ENCODE measurements around the gene GATD1.

GATD1 gene

DNA sequence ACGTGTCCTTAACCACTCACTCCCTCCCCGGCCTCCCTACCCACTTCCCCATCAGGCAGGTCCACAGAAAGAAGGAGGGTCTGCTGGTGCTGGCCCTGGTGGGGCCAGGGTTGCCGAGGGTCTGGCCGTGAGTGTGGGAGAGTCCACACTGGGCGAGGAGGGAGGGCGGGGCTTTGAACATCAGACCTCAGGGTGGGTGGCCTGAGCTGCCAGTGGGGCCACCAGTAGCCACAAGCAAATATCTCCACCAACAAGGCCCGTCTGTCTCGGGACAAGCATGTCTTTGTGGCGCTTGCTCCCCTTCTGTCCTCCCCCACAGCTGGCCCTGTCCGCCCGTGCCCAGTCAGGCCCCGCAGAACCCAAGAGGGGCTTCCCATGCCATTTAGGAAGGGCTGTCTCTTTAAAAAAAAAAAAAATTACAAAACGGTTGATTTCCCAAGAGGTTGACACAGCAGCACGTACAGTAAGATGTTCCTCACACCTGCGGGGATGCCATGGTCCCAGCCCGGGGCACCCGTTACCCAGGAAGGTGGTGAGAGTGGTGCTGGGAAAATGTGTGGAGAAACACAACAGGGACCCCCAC lies 47.7 kb downstream of the GATD1 start:
- in situ Hi-C loops (cut with MboI; ENCODE audit: low sequenced_read_pairs) = no loop called here

DNA sequence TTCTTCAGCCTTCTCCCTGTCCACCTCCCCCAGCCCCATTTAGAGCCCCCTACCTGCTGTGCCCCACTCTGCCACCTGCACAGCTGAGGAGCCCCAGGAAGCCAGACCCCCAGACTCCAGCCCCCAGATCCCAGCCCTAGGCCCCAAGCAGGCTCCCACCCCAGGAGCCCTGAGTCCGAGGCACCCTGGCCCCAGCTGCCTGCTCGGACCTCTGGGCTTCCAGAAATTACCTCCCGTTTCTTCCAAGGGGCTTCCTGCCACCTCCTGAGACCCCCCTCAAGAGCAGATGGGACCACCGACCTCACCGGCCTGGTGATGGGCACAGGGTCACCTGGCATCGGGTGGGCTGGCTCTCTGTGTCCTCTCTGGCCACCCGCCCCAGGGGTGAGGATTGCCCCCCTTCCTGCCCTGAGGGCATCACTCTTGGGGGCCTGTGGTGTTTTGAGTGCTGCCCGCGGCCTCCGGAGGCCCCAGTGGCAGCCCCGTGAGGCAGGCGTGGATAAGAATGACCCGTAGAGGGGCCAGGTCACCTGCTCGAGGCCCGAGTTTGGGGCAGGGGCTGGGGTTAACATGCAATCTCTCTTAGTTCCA lies 48.3 kb downstream of the GATD1 start:
- in situ Hi-C loops (cut with MboI; ENCODE audit: low sequenced_read_pairs) = no loop called here

DNA sequence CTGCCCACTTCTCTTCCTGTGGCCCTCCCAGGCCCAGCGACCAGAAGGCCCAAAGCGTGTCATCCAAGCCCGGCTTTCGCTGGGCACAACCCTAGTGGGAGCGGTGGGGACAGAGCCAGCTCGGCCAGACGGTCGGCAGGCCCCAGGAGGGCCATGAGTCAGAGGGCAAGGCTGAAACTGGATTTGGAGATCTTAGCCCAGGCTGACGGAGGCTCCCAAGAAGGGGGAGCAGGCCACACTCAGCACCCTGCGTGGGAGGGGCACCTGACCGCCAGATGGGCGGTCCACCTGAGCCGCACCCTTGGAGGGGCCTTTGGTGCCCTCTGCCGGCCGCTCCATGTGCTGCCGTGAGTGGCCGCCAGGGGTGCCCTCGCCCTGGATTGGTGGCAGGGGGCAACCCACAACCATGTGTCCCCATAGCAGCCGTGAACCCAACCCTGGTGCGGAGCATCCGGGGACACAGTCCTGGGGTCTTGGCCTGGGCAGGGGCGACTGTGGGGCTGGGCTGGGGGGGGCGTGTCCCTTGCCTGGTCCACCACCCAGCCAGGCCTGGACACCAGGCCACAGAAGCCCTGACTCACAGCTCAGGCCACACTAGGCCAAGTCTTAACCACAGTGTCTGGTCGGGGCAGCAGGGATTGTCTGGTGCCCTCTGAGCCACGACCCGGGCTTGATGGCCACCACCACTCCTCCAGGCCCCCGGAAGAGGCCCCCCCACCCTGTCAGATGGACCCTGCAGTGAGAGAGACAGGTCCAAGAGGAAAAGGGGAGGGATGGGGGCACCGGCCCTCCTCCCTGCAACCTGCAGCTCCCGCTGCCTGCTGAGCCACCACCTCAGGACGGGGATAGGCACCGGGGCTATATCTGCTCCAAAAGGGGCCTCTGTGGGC lies 49.2 kb downstream of the GATD1 start:
- in situ Hi-C loops (cut with MboI; ENCODE audit: low sequenced_read_pairs) = no loop called here

DNA sequence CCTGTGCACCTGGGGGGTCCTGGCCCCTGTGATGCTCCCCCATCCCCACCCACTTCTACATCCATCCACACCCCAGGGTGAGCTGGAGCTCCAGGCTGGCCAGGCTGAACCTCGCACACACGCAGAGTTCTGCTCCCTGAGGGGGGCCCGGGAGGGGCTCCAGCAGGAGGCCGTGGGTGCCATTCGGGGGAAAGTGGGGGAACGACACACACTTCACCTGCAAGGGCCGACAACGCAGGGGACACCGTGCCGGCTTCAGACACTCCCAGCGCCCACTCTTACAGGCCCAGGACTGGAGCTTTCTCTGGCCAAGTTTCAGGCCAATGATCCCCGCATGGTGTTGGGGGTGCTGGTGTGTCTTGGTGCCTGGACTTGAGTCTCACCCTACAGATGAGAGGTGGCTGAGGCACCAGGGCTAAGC lies 50.0 kb downstream of the GATD1 start:
- in situ Hi-C loops (cut with MboI; ENCODE audit: low sequenced_read_pairs) = no loop called here

DNA sequence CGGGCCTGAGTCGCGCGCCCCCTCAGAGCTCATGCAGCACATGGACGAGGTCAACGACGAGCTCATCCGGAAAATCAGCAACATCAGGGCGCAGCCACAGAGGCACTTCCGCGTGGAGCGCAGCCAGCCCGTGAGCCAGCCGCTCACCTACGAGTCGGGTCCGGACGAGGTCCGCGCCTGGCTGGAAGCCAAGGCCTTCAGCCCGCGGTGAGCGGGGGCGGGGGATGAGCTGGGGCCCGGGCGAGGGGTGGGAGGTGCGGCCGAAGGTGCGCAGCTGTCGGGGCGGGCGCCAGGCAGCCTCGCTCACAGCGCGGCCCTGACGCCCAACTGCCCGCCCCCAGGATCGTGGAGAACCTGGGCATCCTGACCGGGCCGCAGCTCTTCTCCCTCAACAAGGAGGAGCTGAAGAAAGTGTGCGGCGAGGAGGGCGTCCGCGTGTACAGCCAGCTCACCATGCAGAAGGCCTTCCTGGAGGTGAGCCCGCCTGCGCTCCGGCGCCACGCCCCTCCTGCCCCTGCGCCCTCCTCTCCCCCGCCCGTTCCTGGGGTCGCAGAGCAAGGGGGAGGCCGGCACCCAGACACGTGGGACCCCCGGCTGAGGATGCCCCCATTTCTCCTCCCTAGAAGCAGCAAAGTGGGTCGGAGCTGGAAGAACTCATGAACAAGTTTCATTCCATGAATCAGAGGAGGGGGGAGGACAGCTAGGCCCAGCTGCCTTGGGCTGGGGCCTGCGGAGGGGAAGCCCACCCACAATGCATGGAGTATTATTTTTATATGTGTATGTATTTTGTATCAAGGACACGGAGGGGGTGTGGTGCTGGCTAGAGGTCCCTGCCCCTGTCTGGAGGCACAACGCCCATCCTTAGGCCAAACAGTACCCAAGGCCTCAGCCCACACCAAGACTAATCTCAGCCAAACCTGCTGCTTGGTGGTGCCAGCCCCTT lies 50.7 kb downstream of the GATD1 start:
- in situ Hi-C loops (cut with MboI; ENCODE audit: low sequenced_read_pairs) = no loop called here

DNA sequence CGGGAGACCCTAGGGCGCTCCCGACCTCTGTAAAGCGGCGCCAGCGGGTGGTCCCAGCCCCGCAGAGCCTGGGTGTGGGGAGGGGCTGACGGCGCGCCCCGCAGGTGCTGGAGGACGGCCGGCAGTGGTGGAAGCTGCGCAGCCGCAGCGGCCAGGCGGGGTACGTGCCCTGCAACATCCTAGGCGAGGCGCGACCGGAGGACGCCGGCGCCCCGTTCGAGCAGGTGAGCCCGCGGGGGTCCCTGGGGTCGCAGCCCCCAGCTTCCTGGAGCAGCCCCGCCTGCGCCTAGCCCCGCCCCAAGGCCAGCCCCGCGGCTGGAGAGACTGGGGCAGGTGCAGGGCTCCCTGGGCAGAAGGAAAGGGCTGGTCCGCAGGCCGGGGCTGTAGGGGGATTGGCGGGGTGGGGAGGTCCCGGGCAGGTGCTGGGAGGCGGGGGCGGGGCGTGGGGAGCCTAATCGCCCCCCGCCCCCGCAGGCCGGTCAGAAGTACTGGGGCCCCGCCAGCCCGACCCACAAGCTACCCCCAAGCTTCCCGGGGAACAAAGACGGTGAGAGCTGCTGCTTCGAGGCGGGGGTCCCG lies 51.6 kb downstream of the GATD1 start:
- in situ Hi-C loops (cut with MboI; ENCODE audit: low sequenced_read_pairs) = no loop called here

DNA sequence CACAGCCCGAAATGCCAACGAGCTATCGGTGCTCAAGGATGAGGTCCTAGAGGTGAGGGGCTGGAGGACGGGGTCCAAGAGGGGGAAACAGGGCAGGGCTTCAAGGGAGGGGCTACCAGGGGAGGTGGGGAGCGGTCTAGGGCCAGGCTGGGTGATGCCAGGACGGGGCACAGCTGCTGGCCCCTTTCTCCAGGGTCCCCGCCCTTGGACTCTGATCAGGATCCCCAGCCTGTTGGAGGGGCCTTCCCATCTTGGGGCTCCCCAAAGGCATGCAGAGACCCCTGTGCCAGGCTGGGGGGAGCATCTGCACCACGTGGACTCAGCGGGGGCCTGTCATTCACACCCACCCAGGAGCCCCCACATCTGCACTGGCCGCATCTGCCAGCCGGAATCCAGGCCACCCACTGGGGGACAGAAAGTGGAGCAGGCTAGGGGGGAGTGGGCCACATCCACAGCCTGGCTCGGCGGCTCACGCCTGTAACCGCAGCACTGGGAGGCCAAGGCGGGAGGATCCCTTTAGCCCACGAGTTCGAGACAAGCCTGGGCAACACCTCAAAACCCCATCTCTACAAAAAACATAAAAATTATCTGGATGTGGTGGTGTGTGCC lies 52.4 kb downstream of the GATD1 start:
- in situ Hi-C loops (cut with MboI; ENCODE audit: low sequenced_read_pairs) = no loop called here

DNA sequence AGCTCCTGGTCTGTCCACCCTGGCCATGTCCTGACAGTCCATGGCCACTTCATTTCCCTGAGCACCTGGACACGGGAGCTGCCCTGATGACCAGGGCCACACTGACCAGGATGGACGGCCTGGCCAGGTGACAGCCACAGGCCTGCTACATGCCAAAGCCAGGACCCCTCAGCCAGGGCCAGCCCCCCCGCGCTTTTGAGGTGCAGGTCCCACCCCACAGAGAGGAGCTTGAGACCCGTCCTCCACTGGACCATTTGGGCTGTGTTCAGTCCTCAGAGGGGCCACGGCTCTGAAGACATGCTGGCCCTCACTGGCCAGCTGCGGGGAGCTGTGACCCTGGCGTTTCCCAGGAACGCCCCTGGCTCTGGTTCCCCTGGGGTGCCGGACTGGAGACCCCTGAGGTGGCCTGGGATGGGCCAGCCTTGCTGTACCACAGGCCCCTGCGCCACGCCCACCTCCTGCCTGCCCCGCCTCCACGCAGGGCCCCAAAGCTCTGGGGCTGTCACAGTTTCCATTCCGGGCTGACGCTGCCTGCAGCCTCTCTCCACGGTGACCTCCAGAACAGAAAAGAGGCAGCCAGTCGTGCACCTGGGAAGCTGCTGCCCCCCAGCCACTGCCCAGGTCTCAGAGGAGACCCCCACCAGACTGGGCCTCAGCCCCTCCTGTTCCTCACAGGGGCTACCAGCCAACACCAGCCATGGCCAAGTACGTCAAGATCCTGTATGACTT lies 53.1 kb downstream of the GATD1 start:
- in situ Hi-C loops (cut with MboI; ENCODE audit: low sequenced_read_pairs) = no loop called here

DNA sequence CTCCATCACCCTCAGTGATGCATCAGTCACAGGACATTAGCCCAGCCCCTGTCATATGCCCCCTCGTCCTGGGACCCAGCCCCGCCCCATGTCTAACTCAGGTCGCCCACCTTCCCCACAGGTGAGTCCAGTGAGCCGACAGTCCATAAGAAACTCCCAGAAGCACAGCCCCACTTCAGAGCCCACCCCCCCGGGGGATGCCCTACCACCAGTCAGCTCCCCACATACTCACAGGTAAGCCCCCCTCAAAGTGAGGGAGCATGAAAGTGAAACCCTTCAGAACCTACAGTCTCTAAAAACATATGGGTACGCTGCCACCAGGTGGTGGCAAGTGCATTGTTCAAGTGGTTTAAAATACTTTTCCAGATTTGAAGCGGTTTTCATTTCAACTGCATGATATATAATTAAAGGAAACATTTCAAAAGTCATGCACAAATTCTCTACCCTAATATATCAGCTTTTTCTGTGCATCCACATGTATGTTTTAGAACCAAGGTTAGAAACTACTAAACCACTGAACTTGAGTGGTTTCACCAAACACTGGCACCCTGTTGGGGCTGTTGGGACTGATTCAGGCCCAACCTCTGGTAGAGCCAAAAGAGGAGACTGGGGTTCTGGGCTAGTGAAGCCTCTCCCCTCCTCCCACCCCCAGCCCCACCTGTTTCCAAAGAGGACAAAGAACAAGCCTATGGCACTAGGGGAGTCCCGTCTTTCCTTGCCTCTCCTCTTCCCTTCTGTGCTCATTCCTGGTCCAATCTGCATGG lies 54.0 kb downstream of the GATD1 start:
- in situ Hi-C loops (cut with MboI; ENCODE audit: low sequenced_read_pairs) = no loop called here

DNA sequence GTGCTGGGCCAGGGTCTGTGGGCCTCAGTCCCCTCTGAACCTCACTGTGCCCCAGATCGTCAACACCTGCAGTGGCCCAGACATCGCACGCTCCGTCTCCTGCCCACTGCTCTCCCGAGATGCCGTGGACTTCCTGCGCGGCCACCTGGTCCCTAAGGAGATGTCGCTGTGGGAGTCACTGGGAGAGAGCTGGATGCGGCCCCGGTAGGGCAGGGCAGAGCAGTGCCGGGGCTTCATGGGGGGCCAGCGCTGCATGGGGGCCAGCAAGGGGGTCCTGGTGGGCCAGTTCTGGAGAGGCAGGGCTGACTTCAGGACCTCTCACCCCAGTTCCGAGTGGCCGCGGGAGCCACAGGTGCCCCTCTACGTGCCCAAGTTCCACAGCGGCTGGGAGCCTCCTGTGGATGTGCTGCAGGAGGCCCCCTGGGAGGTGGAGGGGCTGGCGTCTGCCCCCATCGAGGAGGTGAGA lies 54.9 kb downstream of the GATD1 start:
- in situ Hi-C loops (cut with MboI; ENCODE audit: low sequenced_read_pairs) = no loop called here

DNA sequence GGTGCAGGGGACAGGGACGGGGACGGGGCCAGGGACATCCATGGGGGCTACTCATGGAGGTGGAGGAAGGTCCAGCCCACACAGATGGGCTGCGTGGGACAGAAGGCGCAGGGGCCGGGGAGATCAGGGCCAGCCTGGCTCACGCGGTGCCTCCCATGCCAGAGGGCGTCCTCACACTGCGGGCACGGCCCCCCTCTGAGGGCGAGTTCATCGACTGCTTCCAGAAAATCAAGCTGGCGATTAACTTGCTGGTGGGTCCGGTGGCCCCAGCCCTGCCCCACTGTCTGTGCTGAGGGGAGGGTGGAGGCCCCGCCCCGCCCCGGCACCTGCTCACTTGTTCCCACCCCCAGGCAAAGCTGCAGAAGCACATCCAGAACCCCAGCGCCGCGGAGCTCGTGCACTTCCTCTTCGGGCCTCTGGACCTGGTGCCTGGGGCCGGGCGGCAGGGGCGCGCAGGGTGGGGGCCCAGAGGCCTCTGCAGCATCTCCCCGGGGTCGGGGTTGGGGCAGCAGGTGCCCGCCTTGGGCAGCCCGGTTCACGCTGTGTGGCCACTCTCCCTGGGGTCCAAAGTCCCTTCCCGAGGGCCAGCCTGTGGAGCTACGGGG lies 55.4 kb downstream of the GATD1 start:
- in situ Hi-C loops (cut with MboI; ENCODE audit: low sequenced_read_pairs) = no loop called here

DNA sequence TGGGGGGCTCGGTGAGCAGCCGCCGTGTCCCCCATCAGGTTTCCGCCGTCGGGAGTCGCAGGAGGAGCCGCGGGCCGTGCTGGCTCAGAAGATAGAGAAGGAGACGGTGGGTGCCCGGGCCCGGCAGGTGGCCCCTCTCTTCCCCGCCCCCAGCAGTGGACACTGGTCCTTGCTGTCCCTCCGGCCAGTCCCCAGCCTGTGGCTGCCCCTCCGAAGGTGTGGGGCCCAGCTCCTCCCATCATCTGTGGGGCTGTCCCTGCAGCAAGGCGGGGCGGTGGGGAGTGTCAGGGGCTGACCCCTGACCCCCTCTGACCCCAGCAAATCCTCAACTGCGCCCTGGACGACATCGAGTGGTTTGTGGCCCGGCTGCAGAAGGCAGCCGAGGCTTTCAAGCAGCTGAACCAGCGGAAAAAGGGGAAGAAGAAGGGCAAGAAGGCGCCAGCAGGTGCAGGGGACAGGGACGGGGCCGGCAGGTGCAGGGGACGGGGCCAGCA lies 56.0 kb downstream of the GATD1 start:
- in situ Hi-C loops (cut with MboI; ENCODE audit: low sequenced_read_pairs) = no loop called here

DNA sequence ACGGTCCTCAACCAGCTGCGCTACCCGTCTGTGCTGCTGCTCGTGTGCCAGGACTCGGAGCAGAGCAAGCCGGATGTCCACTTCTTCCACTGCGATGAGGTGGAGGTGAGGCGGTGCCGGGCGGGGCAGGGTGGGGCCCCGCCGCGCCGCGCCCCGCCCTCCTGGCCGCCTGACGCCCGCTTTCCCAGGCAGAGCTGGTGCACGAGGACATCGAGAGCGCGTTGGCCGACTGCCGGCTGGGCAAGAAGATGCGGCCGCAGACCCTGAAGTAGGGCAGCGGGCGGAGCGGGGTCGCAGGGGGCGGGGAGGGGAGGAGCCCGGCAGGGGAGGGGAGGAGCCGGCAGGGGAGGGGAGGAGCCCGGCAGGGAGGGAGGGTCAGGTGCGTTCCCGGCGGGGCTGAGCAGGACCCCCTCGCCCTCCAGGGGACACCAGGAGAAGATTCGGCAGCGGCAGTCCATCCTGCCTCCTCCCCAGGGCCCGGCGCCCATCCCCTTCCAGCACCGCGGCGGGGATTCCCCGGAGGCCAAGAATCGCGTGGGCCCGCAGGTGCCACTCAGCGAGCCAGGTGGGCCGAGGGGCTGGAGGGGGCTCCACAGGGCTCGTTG lies 56.5 kb downstream of the GATD1 start:
- in situ Hi-C loops (cut with MboI; ENCODE audit: low sequenced_read_pairs) = no loop called here

DNA sequence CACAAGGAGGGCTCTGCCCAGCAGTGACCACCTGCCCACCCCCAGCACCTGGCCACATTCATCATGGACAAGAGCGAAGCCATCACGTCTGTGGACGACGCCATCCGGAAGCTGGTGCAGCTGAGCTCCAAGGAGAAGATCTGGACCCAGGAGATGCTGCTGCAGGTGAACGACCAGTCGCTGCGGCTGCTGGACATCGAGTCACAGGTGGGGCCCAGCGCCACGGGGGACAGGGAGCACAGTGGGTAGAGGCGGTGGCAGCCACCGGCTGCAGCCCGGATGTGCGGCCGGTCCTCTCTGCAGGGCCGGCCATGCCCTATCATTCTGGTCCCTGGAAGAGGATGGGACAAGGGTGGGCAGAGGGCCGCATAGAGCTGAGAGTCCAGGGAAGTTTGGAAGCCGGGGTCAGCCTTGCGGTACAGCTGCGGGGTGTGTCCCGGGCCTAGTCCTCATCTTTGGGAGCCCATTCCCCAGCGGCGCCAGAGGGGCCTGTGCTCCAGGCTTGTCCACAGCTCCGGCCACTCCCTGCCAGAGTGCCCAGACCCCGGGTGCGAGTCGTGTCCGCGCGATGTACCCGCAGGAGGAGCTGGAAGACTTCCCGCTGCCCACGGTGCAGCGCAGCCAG lies 57.2 kb downstream of the GATD1 start:
- in situ Hi-C loops (cut with MboI; ENCODE audit: low sequenced_read_pairs) = no loop called here

DNA sequence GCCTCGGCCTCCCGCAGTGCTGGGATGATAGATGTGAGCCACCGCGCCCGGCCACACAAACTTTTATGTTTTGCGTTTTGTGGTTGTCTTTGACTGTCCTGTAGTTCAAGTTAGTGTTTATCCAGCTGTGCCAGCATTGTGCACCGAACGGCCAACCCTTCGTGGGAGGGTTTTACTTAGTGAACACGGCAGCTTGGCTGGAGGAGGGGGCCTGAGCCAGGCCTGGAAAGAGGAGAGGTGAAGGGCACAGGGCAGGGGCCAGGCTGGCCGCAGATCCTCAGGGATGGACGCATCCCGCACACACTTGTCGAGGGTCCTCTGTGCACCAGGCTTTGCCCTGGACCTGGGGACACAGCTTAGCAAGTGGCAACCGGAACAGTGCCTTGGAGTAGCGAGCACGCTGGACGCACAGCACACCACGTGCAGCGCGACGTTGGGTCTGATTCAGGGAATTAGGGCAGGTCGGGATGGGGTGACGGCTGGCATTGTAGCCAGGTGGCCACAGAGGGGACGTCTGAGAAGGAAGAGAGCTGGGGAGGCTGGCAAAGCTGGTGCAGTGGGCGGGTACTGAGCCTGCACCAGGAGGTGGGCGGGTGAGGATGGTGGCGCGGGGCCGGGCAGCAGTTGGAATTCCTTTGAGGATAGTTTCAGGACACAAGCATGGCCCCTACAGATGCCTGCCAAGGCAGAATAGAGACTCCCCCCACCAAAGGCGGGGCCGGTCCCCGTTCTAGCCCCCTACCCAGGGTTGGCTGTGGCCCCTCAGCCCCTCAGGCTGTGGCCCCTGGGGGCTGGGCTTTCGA lies 57.9 kb downstream of the GATD1 start:
- in situ Hi-C loops (cut with MboI; ENCODE audit: low sequenced_read_pairs) = no loop called here

All from HL-60/S4 treated with retinoic acid at 250 ng/mL for 4 days and 3 days (cell line).